ENCODE results near the gene PEX14. TPM values are rescaled to one million over a fixed set of nuclear protein-coding genes. Genes with fewer than 3 reads are reported as not detected.

The PEX14 gene
- total RNA-seq, 2 experiments from 2014 or later, result 17.7 to 19.1 TPM

DNA sequence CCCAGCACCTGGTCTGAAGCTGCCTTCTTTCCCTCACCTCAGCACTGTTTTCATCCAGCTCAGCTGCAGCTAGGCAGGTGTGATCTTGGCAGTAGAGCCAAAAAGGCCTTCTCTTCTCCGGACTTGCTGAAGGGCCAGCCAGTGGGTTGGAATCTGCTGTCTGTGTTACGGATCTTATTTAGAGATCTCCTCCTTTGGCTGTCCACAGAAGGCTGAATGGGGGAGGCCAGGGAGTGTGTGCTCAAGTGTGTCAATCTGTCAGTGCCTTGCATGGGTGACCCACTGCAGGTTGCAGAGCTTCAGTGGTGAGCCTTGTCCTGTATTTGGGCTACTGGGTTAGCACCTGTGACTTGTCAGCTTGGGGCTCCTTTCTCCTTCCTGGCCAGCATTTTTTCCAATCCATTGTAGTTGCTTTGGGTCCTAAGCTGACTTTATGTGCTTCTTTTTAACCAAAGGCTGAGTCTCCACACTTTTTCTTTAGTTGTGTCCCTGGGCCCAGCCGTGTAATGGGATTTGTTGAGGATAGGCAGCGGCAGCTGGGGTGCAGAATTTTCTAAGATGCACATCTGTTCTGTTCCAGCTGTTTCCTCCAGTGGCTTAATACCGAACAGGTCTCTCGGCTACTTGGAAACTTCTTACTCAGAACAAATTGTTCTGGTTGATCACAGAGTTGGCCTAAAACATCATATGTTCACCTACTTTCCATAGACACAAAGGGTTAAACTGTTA lies 126.8 kb downstream of the PEX14 start:
- Mint-ChIP-seq H3K27ac (no peak overlapping the region), H3K27me3 (ENCODE audit: low read depth) (no peaks in the 10 kb centered on the region), H3K36me3 (ENCODE audit: low read depth) (peaks cover 6% of the 10 kb centered on the region), H3K4me3 (no peak overlapping the region), H3K9me3 (ENCODE audit: insufficient read depth) (no peaks in the 10 kb centered on the region), H3K4me1 (ENCODE audit: low read depth) (no peaks in the 10 kb centered on the region)
- ChIA-PET POLR2A (interaction anchor here (0.7 kb wide), 1 partner anchor 166 kb away, joined by 3 read pairs; no protein-coding TSS in a partner anchor), CTCF (no interaction called here)
- ATAC-seq, result no peak
- DNase-seq, result no peak

DNA sequence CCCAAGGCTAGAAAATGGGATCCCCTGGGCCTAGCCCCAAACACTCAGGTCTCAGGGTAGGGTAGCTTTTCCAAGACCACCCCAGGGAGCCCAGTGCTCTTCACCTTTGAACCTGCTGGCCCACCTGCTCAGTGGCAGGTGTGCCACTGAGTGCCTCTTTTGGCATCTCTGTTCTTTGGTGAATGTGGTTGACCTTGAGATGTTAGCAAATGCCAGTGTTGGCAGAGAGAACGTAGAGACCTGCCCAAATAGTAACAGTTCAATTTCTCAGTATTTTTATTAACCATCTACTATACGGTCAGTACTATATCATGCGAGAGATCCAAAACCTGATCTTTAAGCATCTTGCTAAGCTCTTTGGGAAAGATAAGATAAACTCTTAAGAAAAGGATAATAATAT lies 128.2 kb downstream of the PEX14 start:
- ATAC-seq, result no peak
- H3K9me3 Mint-ChIP-seq (ENCODE audit: insufficient read depth), result no peaks in the 10 kb centered on the region
- no peak overlapping the region for H3K27ac Mint-ChIP-seq
- H3K36me3 Mint-ChIP-seq (ENCODE audit: low read depth), result peaks cover 6% of the 10 kb centered on the region
- CTCF ChIA-PET, result interaction anchor here (1.3 kb wide), 1 partner anchor 9 kb away, joined by 4 read pairs; no protein-coding TSS in a partner anchor
- H3K4me1 Mint-ChIP-seq (ENCODE audit: low read depth), result no peaks in the 10 kb centered on the region
- POLR2A ChIA-PET, result no interaction called here
- no peak overlapping the region for H3K4me3 Mint-ChIP-seq
- H3K27me3 Mint-ChIP-seq (ENCODE audit: low read depth), result no peaks in the 10 kb centered on the region
- no peak for DNase-seq

DNA sequence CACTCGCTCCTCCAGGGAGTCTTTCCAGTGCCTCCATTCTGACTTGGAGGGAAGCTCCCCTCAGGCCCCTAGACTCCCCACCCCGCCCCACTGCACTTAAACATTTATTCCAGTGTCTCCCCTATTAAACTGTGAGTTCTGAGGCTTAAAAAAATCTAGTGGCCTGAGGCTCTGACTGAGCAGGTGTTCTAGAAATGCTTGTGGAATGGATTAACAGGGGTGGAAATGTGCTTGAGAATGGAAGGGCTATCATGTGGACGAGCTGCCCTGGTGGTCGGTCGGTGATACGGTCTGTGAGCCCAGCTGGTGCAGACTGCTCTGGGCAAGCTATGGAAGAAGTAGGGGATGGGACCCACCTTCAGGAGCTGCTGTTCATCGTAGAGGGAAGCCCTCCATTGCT lies 130.2 kb downstream of the PEX14 start:
- H3K27ac Mint-ChIP-seq, result no peak overlapping the region
- CTCF ChIA-PET, result no interaction called here
- no peak for ATAC-seq
- H3K4me1 Mint-ChIP-seq (ENCODE audit: low read depth), result no peaks in the 10 kb centered on the region
- no peaks in the 10 kb centered on the region for H3K27me3 Mint-ChIP-seq (ENCODE audit: low read depth)
- H3K4me3 Mint-ChIP-seq, result no peak overlapping the region
- POLR2A ChIA-PET, result interaction anchor here (0.6 kb wide), 1 partner anchor 35 kb away, joined by 3 read pairs; no protein-coding TSS in a partner anchor
- DNase-seq, result no peak
- H3K36me3 Mint-ChIP-seq (ENCODE audit: low read depth), result peaks cover 8% of the 10 kb centered on the region
- H3K9me3 Mint-ChIP-seq (ENCODE audit: insufficient read depth), result no peaks in the 10 kb centered on the region

DNA sequence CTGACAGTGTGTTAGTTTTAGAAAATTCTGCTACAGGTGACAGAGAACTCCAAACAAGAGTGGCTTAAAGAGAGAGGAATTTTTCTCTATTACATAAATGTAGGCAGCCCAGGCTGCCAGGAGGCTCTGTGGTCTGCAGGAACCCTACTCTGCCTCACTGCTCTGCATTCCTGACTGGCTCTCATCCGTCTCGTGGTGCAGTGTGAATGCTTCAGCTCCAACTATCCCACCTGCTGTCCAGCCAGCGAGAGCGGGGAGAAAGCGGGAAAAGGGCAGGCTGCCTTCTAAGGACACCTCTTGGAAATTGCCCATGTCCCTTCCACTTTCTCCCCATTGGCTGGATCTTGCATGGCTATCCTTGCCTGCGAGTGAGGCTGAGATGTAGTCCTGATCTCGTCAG lies 131.3 kb downstream of the PEX14 start:
- H3K4me1 Mint-ChIP-seq (ENCODE audit: low read depth), result no peaks in the 10 kb centered on the region
- ChIA-PET POLR2A (no interaction called here), CTCF (interaction anchor here (0.6 kb wide), 1 partner anchor 82 kb away, joined by 3 read pairs; no protein-coding TSS in a partner anchor)
- ATAC-seq (no peak), DNase-seq (no peak)
- no peak overlapping the region for H3K27ac Mint-ChIP-seq
- no peaks in the 10 kb centered on the region for H3K9me3 Mint-ChIP-seq (ENCODE audit: insufficient read depth)
- H3K27me3 Mint-ChIP-seq (ENCODE audit: low read depth), result no peaks in the 10 kb centered on the region
- H3K4me3 Mint-ChIP-seq, result no peak overlapping the region
- peaks cover 8% of the 10 kb centered on the region for H3K36me3 Mint-ChIP-seq (ENCODE audit: low read depth)

DNA sequence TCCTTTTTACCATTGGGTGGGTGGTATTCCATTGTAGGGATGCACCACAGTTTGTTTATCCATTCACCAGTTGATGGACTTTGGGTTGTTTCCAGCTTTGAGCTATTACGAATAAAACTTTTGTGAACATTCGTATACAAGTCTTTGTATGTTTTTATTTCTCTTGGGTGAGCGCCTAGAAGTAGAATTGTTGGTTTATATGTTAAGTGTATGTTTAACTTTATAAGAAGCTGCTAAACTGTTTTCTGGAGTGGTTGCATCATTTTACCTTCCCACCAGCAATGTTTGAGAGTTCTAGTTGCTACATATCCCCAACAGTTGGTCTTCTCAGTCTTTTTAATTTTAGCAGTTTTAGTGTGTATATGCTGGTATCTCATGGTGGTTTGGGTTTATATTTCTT lies 132.5 kb downstream of the PEX14 start:
- CTCF ChIA-PET, result no interaction called here
- no peak overlapping the region for H3K27ac Mint-ChIP-seq
- peaks cover 4% of the 10 kb centered on the region for H3K36me3 Mint-ChIP-seq (ENCODE audit: low read depth)

DNA sequence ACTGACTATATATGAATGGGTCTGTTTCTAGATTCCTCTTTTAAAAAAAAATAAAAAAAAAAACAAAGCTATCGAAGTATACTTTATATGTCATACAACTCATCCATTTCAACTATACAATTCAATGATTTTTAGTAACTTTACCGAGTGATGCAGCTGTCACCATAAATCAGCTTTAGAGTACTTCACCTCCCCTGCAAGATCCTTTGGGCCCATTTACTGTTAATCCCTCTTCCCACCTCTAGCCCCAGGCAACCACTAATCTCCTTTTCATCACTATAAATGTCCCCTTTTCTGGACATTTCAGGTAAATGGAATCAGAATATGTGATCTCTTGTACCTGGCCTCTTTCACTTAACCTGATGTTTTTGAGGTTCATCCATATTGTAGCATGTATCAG lies 133.9 kb downstream of the PEX14 start:
- POLR2A ChIA-PET, result no interaction called here
- Mint-ChIP-seq H3K27ac (no peak overlapping the region), H3K36me3 (ENCODE audit: low read depth) (peaks cover 4% of the 10 kb centered on the region), H3K4me3 (no peak overlapping the region), H3K4me1 (ENCODE audit: low read depth) (no peaks in the 10 kb centered on the region), H3K27me3 (ENCODE audit: low read depth) (no peaks in the 10 kb centered on the region), H3K9me3 (ENCODE audit: insufficient read depth) (no peaks in the 10 kb centered on the region)
- DNase-seq (no peak), ATAC-seq (no peak)
- CTCF ChIA-PET, result no interaction called here

More for the DNA sequence above, 132.5 kb downstream of the PEX14 start:
- ATAC-seq (no peak), DNase-seq (no peak)
- Mint-ChIP-seq H3K27me3 (ENCODE audit: low read depth) (no peaks in the 10 kb centered on the region), H3K4me3 (no peak overlapping the region), H3K4me1 (ENCODE audit: low read depth) (no peaks in the 10 kb centered on the region), H3K9me3 (ENCODE audit: insufficient read depth) (no peaks in the 10 kb centered on the region)
- POLR2A ChIA-PET, result no interaction called here

DNA sequence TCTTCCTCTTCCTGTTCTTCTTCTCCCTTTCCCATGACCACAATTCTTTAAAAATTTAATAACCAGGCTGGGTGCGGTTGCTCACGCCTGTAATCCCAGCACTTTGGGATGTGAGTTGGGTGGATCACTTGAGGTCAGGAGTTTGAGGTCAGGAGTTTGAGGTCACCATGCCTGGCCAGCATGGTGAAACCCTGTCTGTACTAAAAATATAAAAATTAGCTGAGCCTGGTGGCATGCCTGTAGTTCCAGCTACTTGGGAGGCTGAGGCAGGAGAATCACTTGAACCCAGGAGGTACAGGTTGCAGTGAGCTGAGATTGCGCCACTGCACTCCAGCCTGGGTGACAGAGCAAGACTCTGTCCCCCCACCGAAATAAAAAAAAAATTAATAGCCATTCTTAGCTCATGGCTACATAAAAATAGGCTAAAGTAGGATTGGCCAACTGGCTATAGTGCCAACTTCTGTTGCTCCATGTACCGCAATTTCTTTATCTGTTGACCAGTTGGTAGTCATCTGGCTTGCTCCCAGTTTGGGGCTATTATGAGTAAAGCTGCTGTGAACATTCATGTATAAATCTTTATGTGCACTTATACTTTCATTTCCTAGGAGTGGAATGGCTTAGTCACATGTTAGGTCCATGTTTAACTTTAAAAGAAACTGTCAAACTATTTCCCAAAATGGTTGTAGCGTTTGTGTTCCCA lies 136.3 kb downstream of the PEX14 start:
- CTCF ChIA-PET, result interaction anchor here (1.0 to 2.2 kb wide), 4 partner anchors 8 to 116 kb away, joined by 3 to 5 read pairs (median 4); no protein-coding TSS in a partner anchor
- Mint-ChIP-seq H3K36me3 (ENCODE audit: low read depth) (peaks cover 2% of the 10 kb centered on the region), H3K9me3 (ENCODE audit: insufficient read depth) (no peaks in the 10 kb centered on the region), H3K4me1 (ENCODE audit: low read depth) (no peaks in the 10 kb centered on the region), H3K27me3 (ENCODE audit: low read depth) (no peaks in the 10 kb centered on the region), H3K4me3 (no peak overlapping the region), H3K27ac (no peak overlapping the region)
- POLR2A ChIA-PET, result interaction anchor here (1.0 kb wide), 1 partner anchor 9 kb away, joined by 4 read pairs; no protein-coding TSS in a partner anchor
- DNase-seq (no peak), ATAC-seq (no peak)

GRCh38 chr1:10612436-10613160 lies 137.8 kb downstream of the PEX14 start:
- H3K27ac Mint-ChIP-seq, result no peak overlapping the region
- ChIA-PET POLR2A (no interaction called here), CTCF (interaction anchor here (1.5 to 2.2 kb wide), 2 partner anchors 105 to 118 kb away, joined by 4 to 5 read pairs; no protein-coding TSS in a partner anchor)
- no peaks in the 10 kb centered on the region for H3K9me3 Mint-ChIP-seq (ENCODE audit: insufficient read depth)
- H3K4me1 Mint-ChIP-seq (ENCODE audit: low read depth), result no peaks in the 10 kb centered on the region
- H3K36me3 Mint-ChIP-seq (ENCODE audit: low read depth), result peaks cover 2% of the 10 kb centered on the region
- no peak for ATAC-seq
- DNase-seq, result no peak
- no peak overlapping the region for H3K4me3 Mint-ChIP-seq
- H3K27me3 Mint-ChIP-seq (ENCODE audit: low read depth), result no peaks in the 10 kb centered on the region

GRCh38 chr1:10613340-10613739 lies 138.6 kb downstream of the PEX14 start:
- H3K9me3 Mint-ChIP-seq (ENCODE audit: insufficient read depth), result no peaks in the 10 kb centered on the region
- H3K36me3 Mint-ChIP-seq (ENCODE audit: low read depth), result no peaks in the 10 kb centered on the region
- ChIA-PET POLR2A (no interaction called here), CTCF (no interaction called here)
- ATAC-seq (no peak), DNase-seq (no peak)
- H3K4me1 Mint-ChIP-seq (ENCODE audit: low read depth), result no peaks in the 10 kb centered on the region
- no peak overlapping the region for H3K27ac Mint-ChIP-seq
- H3K27me3 Mint-ChIP-seq (ENCODE audit: low read depth), result no peaks in the 10 kb centered on the region
- H3K4me3 Mint-ChIP-seq, result no peak overlapping the region

GRCh38 chr1:10613861-10614260 lies 139.1 kb downstream of the PEX14 start:
- no peaks in the 10 kb centered on the region for H3K27me3 Mint-ChIP-seq (ENCODE audit: low read depth)
- CTCF ChIA-PET, result no interaction called here

DNA sequence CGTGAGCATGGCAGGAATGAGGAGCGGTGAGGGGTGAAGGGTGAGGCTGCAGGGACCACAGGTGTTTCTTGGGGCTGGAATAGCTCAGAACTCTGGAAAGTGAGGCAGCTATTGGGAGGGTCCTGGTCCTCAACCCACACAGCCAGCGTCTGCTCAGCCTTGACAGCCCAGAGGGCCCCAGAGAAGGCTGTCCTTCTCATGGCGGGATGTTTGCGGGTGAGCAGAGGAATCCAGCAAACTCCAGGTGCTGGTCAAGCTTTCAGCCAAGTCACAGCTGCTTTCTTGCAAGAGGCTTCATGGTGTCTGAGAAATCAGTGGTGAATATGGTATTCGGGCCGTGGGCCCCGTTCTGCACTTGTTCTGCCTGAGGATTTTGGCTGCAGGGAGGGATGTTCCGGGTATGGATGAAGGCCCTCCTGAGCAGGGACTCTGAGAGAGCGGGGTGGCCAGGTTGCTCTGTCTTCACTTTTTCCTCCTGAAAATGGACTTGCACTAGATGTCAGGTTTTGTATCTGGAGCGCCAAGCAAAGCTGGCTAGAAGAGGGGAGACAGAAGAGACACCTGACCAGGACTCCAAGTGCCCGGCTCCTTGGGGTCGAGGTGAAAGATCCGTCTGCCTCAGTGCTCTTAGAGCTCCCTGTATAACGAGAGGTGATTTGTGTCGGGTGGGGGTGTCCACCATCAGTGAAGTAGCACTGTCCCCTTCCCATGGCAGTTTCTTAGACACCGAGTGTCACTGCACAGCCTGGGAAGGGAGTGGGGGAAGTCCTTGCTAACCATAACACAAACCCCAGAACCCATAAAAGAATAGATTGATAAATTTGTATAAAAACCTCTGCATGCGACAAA lies 139.9 kb downstream of the PEX14 start:
- DNase-seq (no peak), ATAC-seq (no peak)
- no peak overlapping the region for H3K4me3 Mint-ChIP-seq
- no peaks in the 10 kb centered on the region for H3K9me3 Mint-ChIP-seq (ENCODE audit: insufficient read depth)
- H3K36me3 Mint-ChIP-seq (ENCODE audit: low read depth), result no peaks in the 10 kb centered on the region
- no peak overlapping the region for H3K27ac Mint-ChIP-seq
- no peaks in the 10 kb centered on the region for H3K27me3 Mint-ChIP-seq (ENCODE audit: low read depth)
- ChIA-PET CTCF (interaction anchor here (0.9 kb wide), 1 partner anchor 119 kb away, joined by 3 read pairs; no protein-coding TSS in a partner anchor), POLR2A (no interaction called here)
- no peaks in the 10 kb centered on the region for H3K4me1 Mint-ChIP-seq (ENCODE audit: low read depth)

More at GRCh38 chr1:10613861-10614260, 139.1 kb downstream of the PEX14 start:
- Mint-ChIP-seq H3K36me3 (ENCODE audit: low read depth) (no peaks in the 10 kb centered on the region), H3K4me3 (no peak overlapping the region), H3K9me3 (ENCODE audit: insufficient read depth) (no peaks in the 10 kb centered on the region), H3K4me1 (ENCODE audit: low read depth) (no peaks in the 10 kb centered on the region), H3K27ac (no peak overlapping the region)
- DNase-seq, result no peak
- no peak for ATAC-seq
- POLR2A ChIA-PET, result no interaction called here

All from activated CD8-positive, alpha-beta T cell treated with anti-CD3 and anti-CD28 coated beads, Interleukin-2, amount 10 ng/mL, durations not matched to agents 7 days and 5 days (primary cell).